Loucy (cell line): ENCODE results near the gene DACH1.

ENCODE experiments used
- H2AFZ ChIP-seq: fragments of 200-600 bp; sonication (generic); 2 replicates; pipeline ENCODE4 v1.6.0; 2016; ENCODE audit warnings: antibody characterized with exemption, mild to moderate bottlenecking, low read length, moderate library complexity
- H3F3A ChIP-seq: fragments of 200-600 bp; 2 replicates; pipeline ENCODE4 v1.6.0; 2016; ENCODE audit warnings: antibody characterized with exemption, low read depth, mild to moderate bottlenecking
- H3K27me3 ChIP-seq: fragments of 200-600 bp; sonication (generic); 2 replicates; pipeline ENCODE4 v1.6.1; 2014; ENCODE audit warnings: low read length, mild to moderate bottlenecking; ENCODE audit not compliant: insufficient read depth, poor library complexity, severe bottlenecking
- H3K36me3 ChIP-seq: fragments of 200-600 bp; sonication (generic); 2 replicates; pipeline ENCODE4 v1.6.1; 2016; ENCODE audit warnings: low read length; ENCODE audit not compliant: insufficient read depth
- H3K4me1 ChIP-seq: fragments of 200-600 bp; sonication (generic); 2 replicates; pipeline ENCODE4 v1.5.1; 2014; ENCODE audit warnings: low read length, mild to moderate bottlenecking; ENCODE audit not compliant: insufficient read depth, poor library complexity, severe bottlenecking
- H3K4me2 ChIP-seq: fragments of 200-600 bp; sonication (generic); 2 replicates; pipeline ENCODE4 v1.6.0; 2014; ENCODE audit warnings: antibody characterized with exemption, low read length, low read depth, mild to moderate bottlenecking; ENCODE audit not compliant: poor library complexity, severe bottlenecking
- H3K4me3 ChIP-seq: fragments of 200-600 bp; sonication (generic); 2 replicates; pipeline ENCODE4 v1.5.1; 2014; ENCODE audit warnings: low read length, mild to moderate bottlenecking, mixed read lengths; ENCODE audit not compliant: poor library complexity, severe bottlenecking
- H3K79me2 ChIP-seq: fragments of 200-600 bp; sonication (generic); 2 replicates; pipeline ENCODE4 v1.6.1; 2014; ENCODE audit warnings: low read length; ENCODE audit not compliant: insufficient read depth
- H3K9ac ChIP-seq: fragments of 200-600 bp; sonication (generic); 2 replicates; pipeline ENCODE4 v1.6.0; 2014; ENCODE audit warnings: mild to moderate bottlenecking, low read depth, low read length, moderate library complexity; ENCODE audit not compliant: poor library complexity, severe bottlenecking
- H3K9me2 ChIP-seq: fragments of 200-600 bp; sonication (generic); replicated peaks from 2 replicates; pipeline ENCODE4 v1.6.1; 2016; ENCODE audit warnings: low read depth, low read length, mixed read lengths
- H3K9me3 ChIP-seq: fragments of 200-600 bp; sonication (generic); 2 replicates; pipeline ENCODE4 v1.6.1; 2014; ENCODE audit warnings: mild to moderate bottlenecking, antibody characterized with exemption, low read length, low read depth; ENCODE audit not compliant: insufficient read depth
- H4K20me1 ChIP-seq: fragments of 200-600 bp; sonication (generic); 2 replicates; pipeline ENCODE4 v1.6.0; 2014; ENCODE audit warnings: antibody characterized with exemption, low read length, mild to moderate bottlenecking; ENCODE audit not compliant: insufficient read depth, poor library complexity, severe bottlenecking
- EZH2phosphoT487 ChIP-seq: fragments of 200-600 bp; IDR thresholded peaks from 2 replicates; pipeline ENCODE4 v1.6.1; 2018; ENCODE audit warnings: antibody characterized with exemption, mild to moderate bottlenecking, moderate library complexity, borderline replicate concordance
- TF ChIP-seq, protein P1 (sequence below): fragments of 200-600 bp; sonication (generic); conservative IDR thresholded peaks from 2 replicates; pipeline ENCODE4 v1.5.1; 2014; ENCODE audit warnings: mild to moderate bottlenecking, antibody characterized with exemption, low read length

Gene DACH1

DNA sequence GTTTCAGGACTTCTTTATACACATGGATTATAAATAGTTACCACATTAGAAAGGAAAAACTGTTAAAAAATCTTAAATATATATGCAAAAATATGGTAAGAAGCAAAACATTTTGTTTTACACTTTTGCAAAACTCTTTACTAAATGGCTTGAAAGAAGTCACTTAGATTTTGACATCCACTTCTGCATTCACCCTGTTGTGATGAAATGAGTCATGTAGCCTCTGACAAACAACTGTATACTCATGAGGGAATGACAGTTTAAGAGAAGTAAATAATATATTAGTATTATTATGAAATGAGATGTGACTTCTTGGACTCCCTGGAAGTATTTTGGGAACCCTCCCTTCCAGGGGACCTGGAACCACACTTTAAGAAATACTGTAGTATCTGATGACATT lies 275.6 kb downstream of the DACH1 start:
- H3K4me2 ChIP-seq = no peak overlapping the region
- TF ChIP-seq EZH2phosphoT487 = no peak
- TF ChIP-seq, protein P1, sequence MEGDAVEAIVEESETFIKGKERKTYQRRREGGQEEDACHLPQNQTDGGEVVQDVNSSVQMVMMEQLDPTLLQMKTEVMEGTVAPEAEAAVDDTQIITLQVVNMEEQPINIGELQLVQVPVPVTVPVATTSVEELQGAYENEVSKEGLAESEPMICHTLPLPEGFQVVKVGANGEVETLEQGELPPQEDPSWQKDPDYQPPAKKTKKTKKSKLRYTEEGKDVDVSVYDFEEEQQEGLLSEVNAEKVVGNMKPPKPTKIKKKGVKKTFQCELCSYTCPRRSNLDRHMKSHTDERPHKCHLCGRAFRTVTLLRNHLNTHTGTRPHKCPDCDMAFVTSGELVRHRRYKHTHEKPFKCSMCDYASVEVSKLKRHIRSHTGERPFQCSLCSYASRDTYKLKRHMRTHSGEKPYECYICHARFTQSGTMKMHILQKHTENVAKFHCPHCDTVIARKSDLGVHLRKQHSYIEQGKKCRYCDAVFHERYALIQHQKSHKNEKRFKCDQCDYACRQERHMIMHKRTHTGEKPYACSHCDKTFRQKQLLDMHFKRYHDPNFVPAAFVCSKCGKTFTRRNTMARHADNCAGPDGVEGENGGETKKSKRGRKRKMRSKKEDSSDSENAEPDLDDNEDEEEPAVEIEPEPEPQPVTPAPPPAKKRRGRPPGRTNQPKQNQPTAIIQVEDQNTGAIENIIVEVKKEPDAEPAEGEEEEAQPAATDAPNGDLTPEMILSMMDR = no peak

DNA sequence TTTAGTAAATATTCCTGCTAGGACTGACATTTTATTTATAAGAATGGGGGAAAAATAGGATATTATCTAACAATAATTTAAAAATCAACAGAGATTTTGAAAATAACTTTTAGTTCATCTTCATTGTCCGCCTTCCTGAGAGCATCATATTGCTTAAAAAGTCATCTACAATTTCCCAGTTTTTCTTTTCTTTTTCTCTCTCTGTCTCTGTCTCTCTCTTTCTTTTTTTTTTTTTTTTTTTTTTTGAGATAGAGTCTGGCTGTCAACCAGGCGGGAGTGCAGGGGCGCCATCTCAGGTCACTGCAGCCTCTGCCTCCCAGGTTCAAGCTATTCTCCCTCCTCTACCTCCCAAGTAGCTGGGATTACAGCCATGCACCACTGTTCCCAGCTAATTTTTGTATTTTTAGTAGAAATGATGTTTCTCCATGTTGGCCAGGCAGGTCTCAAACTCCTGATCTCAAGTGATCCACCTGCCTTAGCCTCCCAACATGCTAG lies 276.3 kb downstream of the DACH1 start:
- no peak overlapping the region for H3K4me2 ChIP-seq
- TF ChIP-seq, protein P1 = no peak
- TF ChIP-seq EZH2phosphoT487 = no peak
- peaks cover 14% of the 10 kb centered on the region for H3K4me1 ChIP-seq
- H3K36me3 ChIP-seq = no peaks in the 10 kb centered on the region
- H3K9me2 ChIP-seq = no peaks in the 10 kb centered on the region
- H2AFZ ChIP-seq = no peak overlapping the region
- H4K20me1 ChIP-seq = no peaks in the 10 kb centered on the region
- no peaks in the 10 kb centered on the region for H3F3A ChIP-seq
- H3K9me3 ChIP-seq = no peaks in the 10 kb centered on the region
- H3K9ac ChIP-seq = no peak overlapping the region
- no peak overlapping the region for H3K4me3 ChIP-seq
- no peaks in the 10 kb centered on the region for H3K27me3 ChIP-seq
- H3K79me2 ChIP-seq = no peaks in the 10 kb centered on the region

More for the DNA sequence above, 275.6 kb downstream of the DACH1 start:
- no peak overlapping the region for H2AFZ ChIP-seq
- H3K4me3 ChIP-seq = no peak overlapping the region
- no peak overlapping the region for H3K9ac ChIP-seq
- H3K27me3 ChIP-seq = no peaks in the 10 kb centered on the region
- H4K20me1 ChIP-seq = no peaks in the 10 kb centered on the region
- no peaks in the 10 kb centered on the region for H3K36me3 ChIP-seq
- peaks cover 14% of the 10 kb centered on the region for H3K4me1 ChIP-seq
- H3K9me2 ChIP-seq = no peaks in the 10 kb centered on the region
- H3K79me2 ChIP-seq = no peaks in the 10 kb centered on the region
- no peaks in the 10 kb centered on the region for H3F3A ChIP-seq
- H3K9me3 ChIP-seq = no peaks in the 10 kb centered on the region

DNA sequence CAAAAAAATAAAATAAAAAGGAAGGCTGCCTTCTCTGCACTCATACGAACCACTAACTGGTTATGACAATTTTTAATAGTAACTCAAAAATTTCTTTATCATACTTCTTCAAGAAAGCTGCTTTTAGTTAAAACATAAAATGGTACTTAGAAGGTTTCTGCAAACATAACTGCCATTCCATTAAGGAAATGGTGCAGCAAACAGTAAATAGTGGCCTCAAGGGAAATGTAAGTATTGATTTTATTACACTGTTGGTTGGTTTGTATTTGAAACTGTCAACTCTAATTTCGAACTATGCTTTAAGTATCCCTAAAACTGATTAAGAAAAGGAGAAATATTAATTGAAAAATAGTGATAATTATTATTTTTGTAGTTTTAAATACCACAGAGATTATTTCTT lies 278.0 kb downstream of the DACH1 start:
- no peaks in the 10 kb centered on the region for H3K79me2 ChIP-seq
- peak overlapping the region; percentile 56; the same call in 1 of the 2 replicates for H2AFZ ChIP-seq
- H3K4me2 ChIP-seq = peak overlapping the region; percentile 32
- peaks cover 15% of the 10 kb centered on the region for H3K4me1 ChIP-seq
- no peaks in the 10 kb centered on the region for H3K36me3 ChIP-seq
- TF ChIP-seq, protein P1 = no peak
- no peak for TF ChIP-seq EZH2phosphoT487
- H3K9me2 ChIP-seq = no peaks in the 10 kb centered on the region
- H3K27me3 ChIP-seq = no peaks in the 10 kb centered on the region
- peak overlapping the region; percentile 16 for H3K4me3 ChIP-seq
- no peak overlapping the region for H3K9ac ChIP-seq
- H3K9me3 ChIP-seq = no peaks in the 10 kb centered on the region
- no peaks in the 10 kb centered on the region for H3F3A ChIP-seq
- H4K20me1 ChIP-seq = no peaks in the 10 kb centered on the region
